ENCODE measurements around the gene GRAP2.

DNA sequence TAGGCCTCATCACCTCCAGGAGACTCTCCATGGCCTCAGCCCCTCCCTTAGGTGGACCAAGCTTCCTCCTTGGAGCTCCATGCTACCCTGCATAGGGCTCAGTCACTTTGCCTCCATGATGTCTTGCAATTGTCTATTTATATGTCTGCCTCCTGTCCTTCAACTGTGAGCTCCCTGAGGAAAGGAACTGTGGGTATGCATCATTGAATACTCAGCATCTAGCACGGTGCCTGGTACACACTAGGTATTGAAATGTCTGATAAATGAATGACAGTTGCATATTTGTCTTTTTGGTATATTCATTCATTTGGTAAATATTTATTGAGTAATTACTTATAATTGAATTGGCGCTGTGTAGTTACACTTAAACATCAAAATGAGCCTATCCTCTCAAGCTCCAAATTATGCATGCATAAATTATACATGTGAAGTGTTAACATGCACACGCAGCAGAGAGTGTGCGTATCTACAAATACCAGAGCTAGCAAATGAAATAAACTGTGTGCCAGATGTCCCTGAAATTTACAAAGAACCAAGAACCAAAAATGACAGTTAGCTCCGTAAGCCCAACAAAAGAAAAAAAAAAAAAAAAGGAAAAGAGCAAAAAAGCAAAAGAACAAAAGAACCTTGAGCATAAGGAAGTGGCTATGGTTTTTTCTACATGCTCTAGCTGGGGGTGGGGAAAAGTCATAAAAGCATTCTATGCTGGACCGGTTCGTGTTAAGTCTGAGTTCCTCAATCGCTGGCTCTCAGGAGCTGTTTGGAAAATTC, 25.2 kb downstream of the GRAP2 start:
- no peak for TF ChIP-seq EP300 (IDR thresholded peaks at IDR 0.05)
- no peak for TF ChIP-seq POLR2A (IDR thresholded peaks at IDR 0.05; ENCODE audit: low read depth)
- TF ChIP-seq, protein P1, sequence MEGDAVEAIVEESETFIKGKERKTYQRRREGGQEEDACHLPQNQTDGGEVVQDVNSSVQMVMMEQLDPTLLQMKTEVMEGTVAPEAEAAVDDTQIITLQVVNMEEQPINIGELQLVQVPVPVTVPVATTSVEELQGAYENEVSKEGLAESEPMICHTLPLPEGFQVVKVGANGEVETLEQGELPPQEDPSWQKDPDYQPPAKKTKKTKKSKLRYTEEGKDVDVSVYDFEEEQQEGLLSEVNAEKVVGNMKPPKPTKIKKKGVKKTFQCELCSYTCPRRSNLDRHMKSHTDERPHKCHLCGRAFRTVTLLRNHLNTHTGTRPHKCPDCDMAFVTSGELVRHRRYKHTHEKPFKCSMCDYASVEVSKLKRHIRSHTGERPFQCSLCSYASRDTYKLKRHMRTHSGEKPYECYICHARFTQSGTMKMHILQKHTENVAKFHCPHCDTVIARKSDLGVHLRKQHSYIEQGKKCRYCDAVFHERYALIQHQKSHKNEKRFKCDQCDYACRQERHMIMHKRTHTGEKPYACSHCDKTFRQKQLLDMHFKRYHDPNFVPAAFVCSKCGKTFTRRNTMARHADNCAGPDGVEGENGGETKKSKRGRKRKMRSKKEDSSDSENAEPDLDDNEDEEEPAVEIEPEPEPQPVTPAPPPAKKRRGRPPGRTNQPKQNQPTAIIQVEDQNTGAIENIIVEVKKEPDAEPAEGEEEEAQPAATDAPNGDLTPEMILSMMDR (IDR thresholded peaks at IDR 0.05), result no peak
- TF ChIP-seq POLR2AphosphoS5 (IDR thresholded peaks at IDR 0.05), result no peak

Data from esophagus muscularis mucosa (tissue), 4 donors.